ENCODE data around the gene ATAD3B. TPM values are rescaled to one million over a fixed set of nuclear protein-coding genes. Genes with fewer than 3 reads are reported as not detected.

ATAD3B gene
- total and polyA plus RNA-seq, 4 donors, result 6.4 to 14.3 (median 10.3) TPM

GRCh38 chr1:1432951-1433803 is 38.4 kb upstream of the ATAD3B start (continued):
- TF ChIP-seq JUND (IDR thresholded peaks at IDR 0.05), result peak in 1 of 2 donors; percentile 74

DNA sequence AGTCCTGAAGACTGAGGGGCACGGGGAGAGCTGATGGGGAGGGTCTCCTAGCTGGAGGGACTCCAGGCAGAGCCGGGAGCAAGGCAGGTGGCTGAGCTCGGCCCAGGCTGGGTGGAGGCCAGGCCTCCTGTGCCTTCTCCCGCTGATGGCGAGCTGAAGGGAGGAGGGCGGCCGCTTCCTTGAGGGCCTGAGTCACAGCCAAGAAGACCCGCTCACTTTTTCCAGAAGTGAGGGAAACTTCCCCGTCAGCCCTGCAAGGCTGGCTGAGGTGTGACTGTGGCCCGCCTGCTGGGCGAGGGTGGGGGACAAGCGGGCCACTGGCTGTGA is 37.8 kb upstream of the ATAD3B start:
- Histone ChIP-seq H3K9ac (ENCODE audit: low read depth in 1 of 2, low read length in 2 of 2) (no peak overlapping the region), H3K4me3 (ENCODE audit: low read depth in 1 of 3, low read length in 3 of 3) (no peak overlapping the region), H3K27me3 (ENCODE audit: control insufficient read depth in 4 of 4, insufficient read depth in 4 of 4, low read length in 3 of 4) (no peaks in the 10 kb centered on the region), H3K4me1 (ENCODE audit: control insufficient read depth in 4 of 4, insufficient read depth in 4 of 4, low read length in 3 of 4) (peaks cover 37 to 90% (median 74%) of the 10 kb centered on the region in 4 donors), H3K9me3 (ENCODE audit: control insufficient read depth in 4 of 4, low read length in 3 of 4) (no peaks in the 10 kb centered on the region), H3K36me3 (ENCODE audit: control insufficient read depth in 4 of 4, insufficient read depth in 3 of 4, low read depth in 1 of 4, low read length in 3 of 4) (no peaks in the 10 kb centered on the region), H3K27ac (ENCODE audit: low read depth in 1 of 2, low read length in 2 of 2) (peak overlapping the region; percentile 86 to 87)
- no peak for DNase-seq (ENCODE audit: low spot score)
- TF ChIP-seq NR2F2 (IDR thresholded peaks at IDR 0.05) (no peak), ZBTB33 (IDR thresholded peaks at IDR 0.05) (no peak), TAF1 (conservative IDR thresholded peaks at IDR 0.05) (no peak), FOXA2 (IDR thresholded peaks at IDR 0.05) (no peak), SP1 (IDR thresholded peaks at IDR 0.05) (no peak), JUND (IDR thresholded peaks at IDR 0.05) (no peak)
- TF ChIP-seq, protein P1, sequence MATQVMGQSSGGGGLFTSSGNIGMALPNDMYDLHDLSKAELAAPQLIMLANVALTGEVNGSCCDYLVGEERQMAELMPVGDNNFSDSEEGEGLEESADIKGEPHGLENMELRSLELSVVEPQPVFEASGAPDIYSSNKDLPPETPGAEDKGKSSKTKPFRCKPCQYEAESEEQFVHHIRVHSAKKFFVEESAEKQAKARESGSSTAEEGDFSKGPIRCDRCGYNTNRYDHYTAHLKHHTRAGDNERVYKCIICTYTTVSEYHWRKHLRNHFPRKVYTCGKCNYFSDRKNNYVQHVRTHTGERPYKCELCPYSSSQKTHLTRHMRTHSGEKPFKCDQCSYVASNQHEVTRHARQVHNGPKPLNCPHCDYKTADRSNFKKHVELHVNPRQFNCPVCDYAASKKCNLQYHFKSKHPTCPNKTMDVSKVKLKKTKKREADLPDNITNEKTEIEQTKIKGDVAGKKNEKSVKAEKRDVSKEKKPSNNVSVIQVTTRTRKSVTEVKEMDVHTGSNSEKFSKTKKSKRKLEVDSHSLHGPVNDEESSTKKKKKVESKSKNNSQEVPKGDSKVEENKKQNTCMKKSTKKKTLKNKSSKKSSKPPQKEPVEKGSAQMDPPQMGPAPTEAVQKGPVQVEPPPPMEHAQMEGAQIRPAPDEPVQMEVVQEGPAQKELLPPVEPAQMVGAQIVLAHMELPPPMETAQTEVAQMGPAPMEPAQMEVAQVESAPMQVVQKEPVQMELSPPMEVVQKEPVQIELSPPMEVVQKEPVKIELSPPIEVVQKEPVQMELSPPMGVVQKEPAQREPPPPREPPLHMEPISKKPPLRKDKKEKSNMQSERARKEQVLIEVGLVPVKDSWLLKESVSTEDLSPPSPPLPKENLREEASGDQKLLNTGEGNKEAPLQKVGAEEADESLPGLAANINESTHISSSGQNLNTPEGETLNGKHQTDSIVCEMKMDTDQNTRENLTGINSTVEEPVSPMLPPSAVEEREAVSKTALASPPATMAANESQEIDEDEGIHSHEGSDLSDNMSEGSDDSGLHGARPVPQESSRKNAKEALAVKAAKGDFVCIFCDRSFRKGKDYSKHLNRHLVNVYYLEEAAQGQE (IDR thresholded peaks at IDR 0.05), result no peak
- WGBS, result 50% methylated on average over 12 of the region's 12 CpGs

GRCh38 chr1:1434131-1434823 is 37.3 kb upstream of the ATAD3B start:
- TF ChIP-seq, protein P2, sequence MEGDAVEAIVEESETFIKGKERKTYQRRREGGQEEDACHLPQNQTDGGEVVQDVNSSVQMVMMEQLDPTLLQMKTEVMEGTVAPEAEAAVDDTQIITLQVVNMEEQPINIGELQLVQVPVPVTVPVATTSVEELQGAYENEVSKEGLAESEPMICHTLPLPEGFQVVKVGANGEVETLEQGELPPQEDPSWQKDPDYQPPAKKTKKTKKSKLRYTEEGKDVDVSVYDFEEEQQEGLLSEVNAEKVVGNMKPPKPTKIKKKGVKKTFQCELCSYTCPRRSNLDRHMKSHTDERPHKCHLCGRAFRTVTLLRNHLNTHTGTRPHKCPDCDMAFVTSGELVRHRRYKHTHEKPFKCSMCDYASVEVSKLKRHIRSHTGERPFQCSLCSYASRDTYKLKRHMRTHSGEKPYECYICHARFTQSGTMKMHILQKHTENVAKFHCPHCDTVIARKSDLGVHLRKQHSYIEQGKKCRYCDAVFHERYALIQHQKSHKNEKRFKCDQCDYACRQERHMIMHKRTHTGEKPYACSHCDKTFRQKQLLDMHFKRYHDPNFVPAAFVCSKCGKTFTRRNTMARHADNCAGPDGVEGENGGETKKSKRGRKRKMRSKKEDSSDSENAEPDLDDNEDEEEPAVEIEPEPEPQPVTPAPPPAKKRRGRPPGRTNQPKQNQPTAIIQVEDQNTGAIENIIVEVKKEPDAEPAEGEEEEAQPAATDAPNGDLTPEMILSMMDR (IDR thresholded peaks at IDR 0.05; ENCODE audit: low read depth, low read length, missing input control), result peak; percentile 2
- TF ChIP-seq HNF4A (conservative IDR thresholded peaks at IDR 0.05) (no peak), NR2F2 (IDR thresholded peaks at IDR 0.05) (peak; percentile 11)
- Histone ChIP-seq H3K36me3 (ENCODE audit: control insufficient read depth in 4 of 4, insufficient read depth in 3 of 4, low read depth in 1 of 4, low read length in 3 of 4) (no peaks in the 10 kb centered on the region), H3K4me1 (ENCODE audit: control insufficient read depth in 4 of 4, insufficient read depth in 4 of 4, low read length in 3 of 4) (peaks cover 43 to 94% (median 76%) of the 10 kb centered on the region in 4 donors), H3K9ac (ENCODE audit: low read depth in 1 of 2, low read length in 2 of 2) (no peak overlapping the region), H3K27ac (ENCODE audit: low read depth in 1 of 2, low read length in 2 of 2) (peak overlapping the region; percentile 86 to 87), H3K4me3 (ENCODE audit: low read depth in 1 of 3, low read length in 3 of 3) (no peak overlapping the region), H3K9me3 (ENCODE audit: control insufficient read depth in 4 of 4, low read length in 3 of 4) (no peaks in the 10 kb centered on the region), H3K27me3 (ENCODE audit: control insufficient read depth in 4 of 4, insufficient read depth in 4 of 4, low read length in 3 of 4) (no peaks in the 10 kb centered on the region)
- 55% methylated on average over 32 of the region's 32 CpGs for WGBS
- no peak for DNase-seq (ENCODE audit: low spot score)

Measured in liver (tissue), 9 donors.